SJSA1 (cell line): Measurements from ENCODE around the gene PCYT1B. TPM values are rescaled to one million over a fixed set of nuclear protein-coding genes. Genes with fewer than 3 reads are reported as not detected.
"Not testable (repeated sequence)": the region's sequence is repeated elsewhere in the genome, so short reads cannot be mapped to it uniquely, and the experiment has no call there.

Experiments used
- DNase-seq, 2 experiments: peaks; one replicate each; pipeline ENCODE4 v3.0.0-alpha.2; 2015 to 2020; ENCODE audit warnings: low spot score in 2 of 2, low read depth in 1 of 2
- H3K27ac ChIP-seq: fragments of 250-450 bp; sonication (Bioruptor Pico); 2 replicates; pipeline ENCODE4 v1.5.1; 2020; ENCODE audit warnings: mild to moderate bottlenecking, moderate library complexity
- H3K27me3 ChIP-seq: fragments of 250-450 bp; sonication (Bioruptor Pico); replicated peaks from 2 replicates; pipeline ENCODE4 v1.5.1; 2020; ENCODE audit warnings: mild to moderate bottlenecking, moderate library complexity
- H3K36me3 ChIP-seq: fragments of 250-450 bp; sonication (Bioruptor Pico); 2 replicates; pipeline ENCODE4 v1.5.1; 2020; ENCODE audit warnings: mild to moderate bottlenecking
- H3K4me1 ChIP-seq: fragments of 250-450 bp; sonication (Bioruptor Pico); replicated peaks from 2 replicates; pipeline ENCODE4 v1.6.1; 2021; ENCODE audit warnings: mild to moderate bottlenecking
- H3K4me3 ChIP-seq: fragments of 250-450 bp; sonication (Bioruptor Pico); 2 replicates; pipeline ENCODE4 v1.5.1; 2020; ENCODE audit warnings: mild to moderate bottlenecking
- H3K9me3 ChIP-seq: fragments of 250-450 bp; sonication (Bioruptor Pico); replicated peaks from 2 replicates; pipeline ENCODE4 v1.5.1; 2020; ENCODE audit warnings: mild to moderate bottlenecking
- total RNA-seq: library from RNA; depleted of rRNA; stranded (reverse); fragments of >200 nt; shearing (Covaris generic); gene quantifications from 2 replicates; pipeline ENCODE4 v1.2.3, GENCODE V29; 2014

Gene PCYT1B
- total RNA-seq, 1 experiment from 2014 or later = not detected

GRCh38 chrX:24659646-24660045, 12.5 kb upstream of the PCYT1B start:
- H3K4me1 ChIP-seq = no peaks in the 10 kb centered on the region
- DNase-seq = no peak
- H3K27me3 ChIP-seq = no peaks in the 10 kb centered on the region
- no peaks in the 10 kb centered on the region for H3K36me3 ChIP-seq
- no peak overlapping the region for H3K4me3 ChIP-seq
- no peaks in the 10 kb centered on the region for H3K9me3 ChIP-seq
- no peak overlapping the region for H3K27ac ChIP-seq

GRCh38 chrX:24659106-24659505, 12.0 kb upstream of the PCYT1B start:
- no peak overlapping the region for H3K27ac ChIP-seq
- no peaks in the 10 kb centered on the region for H3K27me3 ChIP-seq
- no peaks in the 10 kb centered on the region for H3K9me3 ChIP-seq
- H3K4me3 ChIP-seq = no peak overlapping the region
- H3K4me1 ChIP-seq = no peaks in the 10 kb centered on the region
- H3K36me3 ChIP-seq = no peaks in the 10 kb centered on the region
- DNase-seq = no peak

DNA sequence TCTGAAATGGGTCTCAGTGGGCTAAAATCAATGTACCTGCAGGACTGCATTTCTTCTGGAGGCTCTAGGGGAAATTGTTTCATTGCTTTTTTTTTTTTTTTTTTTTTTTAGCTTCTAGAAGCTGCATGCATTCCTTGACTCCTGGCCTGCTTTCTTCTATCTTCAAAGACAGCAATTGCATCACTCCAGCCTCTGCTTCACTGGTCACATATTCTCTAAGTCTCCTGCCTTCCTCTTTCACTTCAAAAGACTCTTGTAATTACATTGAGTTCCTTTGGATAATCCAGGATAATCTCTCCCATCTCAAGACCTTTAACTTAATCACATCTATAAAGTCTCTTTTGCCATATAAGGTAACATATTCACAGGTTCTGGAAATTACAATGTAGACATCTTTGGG, 11.3 kb upstream of the PCYT1B start:
- DNase-seq = no peak
- Histone ChIP-seq H3K4me3 (no peak overlapping the region), H3K4me1 (no peaks in the 10 kb centered on the region), H3K27ac (no peak overlapping the region), H3K36me3 (no peaks in the 10 kb centered on the region), H3K9me3 (no peaks in the 10 kb centered on the region), H3K27me3 (no peaks in the 10 kb centered on the region)

DNA sequence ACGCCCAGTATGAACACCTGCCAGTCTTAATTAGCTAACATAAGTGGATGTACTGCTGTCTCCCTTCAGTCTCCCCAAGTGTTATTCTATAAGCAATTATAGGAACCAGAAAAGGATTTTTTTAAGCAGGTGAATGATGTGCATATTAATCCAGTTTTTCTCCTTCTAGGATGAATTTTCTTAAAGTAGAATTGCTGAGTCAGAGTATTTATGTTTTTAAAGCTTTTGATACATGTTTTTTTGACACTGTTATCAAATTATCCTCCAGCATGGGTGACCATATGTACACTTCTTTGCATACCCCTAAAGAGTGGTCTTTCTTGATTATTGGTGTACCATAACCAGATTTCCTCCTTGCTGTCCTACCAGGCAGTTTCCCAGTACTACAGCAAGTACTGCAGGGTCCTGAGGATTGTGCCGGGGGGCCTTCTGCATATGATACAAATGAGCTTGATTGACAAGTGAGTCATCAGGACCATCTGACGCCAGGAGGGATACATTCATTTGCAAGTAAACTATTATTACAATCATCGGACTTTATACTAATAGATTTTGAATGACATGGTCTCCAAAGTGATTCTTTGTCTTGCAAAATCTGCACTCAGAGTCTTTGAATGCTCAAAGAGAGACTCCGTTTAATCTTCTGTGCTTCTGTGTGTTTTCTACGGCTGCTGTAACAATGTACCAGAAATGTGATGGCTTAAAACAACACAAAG, 10.7 kb upstream of the PCYT1B start:
- Histone ChIP-seq H3K4me1 (no peaks in the 10 kb centered on the region), H3K27ac (no peak overlapping the region), H3K4me3 (no peak overlapping the region), H3K9me3 (no peaks in the 10 kb centered on the region), H3K36me3 (no peaks in the 10 kb centered on the region), H3K27me3 (no peaks in the 10 kb centered on the region)
- DNase-seq = no peak

GRCh38 chrX:24655679-24656078, 8.5 kb upstream of the PCYT1B start:
- H3K9me3 ChIP-seq, H3K4me3 ChIP-seq, H3K36me3 ChIP-seq, H3K27me3 ChIP-seq, DNase-seq, H3K27ac ChIP-seq, H3K4me1 ChIP-seq: not testable (repeated sequence)

GRCh38 chrX:24651783-24652182, 4.6 kb upstream of the PCYT1B start:
- Histone ChIP-seq H3K9me3 (no peaks in the 10 kb centered on the region), H3K36me3 (no peaks in the 10 kb centered on the region), H3K4me3 (no peak overlapping the region), H3K4me1 (no peaks in the 10 kb centered on the region), H3K27me3 (no peaks in the 10 kb centered on the region), H3K27ac (no peak overlapping the region)
- no peak for DNase-seq

DNA sequence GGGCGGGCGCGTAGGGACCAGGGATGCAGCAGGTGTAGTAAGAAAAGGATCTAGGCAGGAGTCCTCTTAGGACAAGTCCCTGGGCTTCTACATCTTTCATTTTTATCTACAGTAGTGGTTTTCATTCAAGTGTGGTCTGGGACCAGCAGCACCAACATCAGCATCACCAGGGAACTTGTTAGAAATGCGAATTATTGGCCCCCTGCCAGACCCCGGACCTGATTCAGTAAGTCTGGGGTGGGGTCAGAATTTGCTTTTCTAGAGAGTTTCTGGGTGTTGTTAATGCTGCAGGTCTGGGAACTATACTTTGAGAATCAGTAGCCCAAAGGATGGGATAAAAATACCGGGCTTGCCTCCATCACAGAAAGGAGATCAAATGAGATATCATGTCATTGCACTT, 1.3 kb upstream of the PCYT1B start:
- Histone ChIP-seq H3K4me3 (no peak overlapping the region), H3K36me3 (no peaks in the 10 kb centered on the region), H3K27ac (no peak overlapping the region), H3K9me3 (no peaks in the 10 kb centered on the region), H3K4me1 (no peaks in the 10 kb centered on the region), H3K27me3 (no peaks in the 10 kb centered on the region)
- no peak for DNase-seq

DNA sequence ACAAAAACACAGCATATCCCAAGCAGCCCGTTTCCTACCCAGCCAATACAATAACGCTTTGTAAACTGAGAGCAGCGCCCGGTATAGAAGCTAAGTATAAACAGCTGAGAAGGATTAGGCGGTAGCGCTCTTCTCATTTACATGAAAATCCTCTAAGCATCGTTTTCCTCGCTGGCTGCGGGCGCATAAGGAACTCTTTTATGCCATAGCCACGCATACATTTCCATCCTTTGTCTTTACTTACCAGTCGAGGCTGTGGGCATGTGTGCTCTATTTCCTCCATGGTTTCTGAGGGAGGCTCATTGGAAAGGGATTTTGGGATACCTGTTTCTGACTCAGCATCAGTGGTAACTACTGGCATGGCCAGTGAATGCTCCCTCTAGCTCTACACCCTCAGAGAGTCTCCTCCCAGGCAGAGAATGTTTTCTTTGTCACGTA, 383 bp downstream of the PCYT1B start:
- no peak for DNase-seq
- Histone ChIP-seq H3K36me3 (no peaks in the 10 kb centered on the region), H3K4me1 (no peaks in the 10 kb centered on the region), H3K9me3 (no peaks in the 10 kb centered on the region), H3K27ac (no peak overlapping the region), H3K4me3 (no peak overlapping the region), H3K27me3 (no peaks in the 10 kb centered on the region)

DNA sequence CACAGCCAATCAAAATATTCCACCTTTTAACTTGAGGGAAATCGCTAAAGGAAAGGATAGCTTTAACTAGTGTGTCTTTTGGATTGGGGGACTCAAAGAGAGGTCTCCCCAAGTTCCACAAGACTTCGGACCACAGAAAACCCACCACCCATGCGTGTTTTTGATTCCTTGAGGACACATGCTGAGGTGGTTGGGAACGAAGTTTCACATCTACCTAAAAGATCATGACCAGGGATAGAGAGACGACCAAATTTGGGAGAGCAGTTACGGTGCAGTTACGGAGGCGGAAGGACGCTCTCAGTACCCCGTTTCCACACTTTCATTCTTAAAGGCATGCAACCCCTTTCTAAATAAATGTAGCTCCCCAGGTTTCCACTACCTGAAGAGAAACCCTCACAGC, 1.1 kb downstream of the PCYT1B start:
- Histone ChIP-seq H3K9me3 (no peaks in the 10 kb centered on the region), H3K4me3 (no peak overlapping the region), H3K27me3 (no peaks in the 10 kb centered on the region), H3K27ac (no peak overlapping the region), H3K36me3 (no peaks in the 10 kb centered on the region), H3K4me1 (no peaks in the 10 kb centered on the region)
- DNase-seq = no peak

DNA sequence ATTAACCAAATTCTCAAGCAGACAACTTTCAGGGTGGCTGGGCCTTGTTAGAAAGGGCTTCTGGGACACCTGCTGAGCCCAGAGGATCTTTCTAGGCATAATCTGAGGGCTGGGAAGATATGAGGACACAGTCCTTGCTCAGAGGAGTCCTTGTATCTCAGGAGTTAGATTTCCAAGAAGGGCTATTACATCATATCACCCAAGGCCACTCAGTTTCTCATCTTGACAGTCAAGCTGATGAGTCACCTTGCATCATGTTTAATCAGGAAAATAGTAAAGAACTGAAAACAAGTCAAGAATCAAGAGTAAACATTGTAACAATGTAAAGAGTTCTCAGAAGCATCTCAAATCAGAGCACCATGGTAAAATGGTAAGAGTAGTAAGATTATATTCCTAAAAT, 4.0 kb downstream of the PCYT1B start:
- no peaks in the 10 kb centered on the region for H3K9me3 ChIP-seq
- no peak overlapping the region for H3K4me3 ChIP-seq
- no peaks in the 10 kb centered on the region for H3K36me3 ChIP-seq
- no peaks in the 10 kb centered on the region for H3K27me3 ChIP-seq
- DNase-seq = no peak
- H3K4me1 ChIP-seq = no peaks in the 10 kb centered on the region
- no peak overlapping the region for H3K27ac ChIP-seq

- H3K9me3 ChIP-seq = no peaks in the 10 kb centered on the region
- H3K4me1 ChIP-seq = no peaks in the 10 kb centered on the region
- no peaks in the 10 kb centered on the region for H3K36me3 ChIP-seq
- no peak for DNase-seq
- H3K4me3 ChIP-seq = no peak overlapping the region
- H3K27ac ChIP-seq = no peak overlapping the region
- no peaks in the 10 kb centered on the region for H3K27me3 ChIP-seq
Measured at GRCh38 chrX:24629701-24630100, 17.4 kb downstream of the PCYT1B start.

DNA sequence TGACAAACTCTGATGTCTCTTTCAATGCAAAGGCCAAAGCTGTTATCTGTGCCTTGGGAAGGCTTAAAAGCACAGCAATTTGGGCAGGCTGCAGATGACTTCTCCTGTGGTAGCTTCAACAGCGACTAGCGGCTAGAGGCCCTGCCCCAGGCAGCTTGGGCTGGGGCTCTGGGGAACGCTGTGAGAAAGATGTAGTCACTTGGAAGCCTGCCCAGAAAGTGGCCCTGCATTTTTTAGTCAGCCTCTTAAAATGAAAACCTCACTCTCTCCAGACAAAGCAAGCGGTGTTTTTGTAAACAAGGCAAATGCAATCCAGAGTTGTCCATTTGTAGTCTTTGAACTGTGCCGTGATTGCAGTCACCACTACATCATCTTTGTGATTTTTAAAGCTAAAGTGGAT, 27.5 kb downstream of the PCYT1B start:
- H3K36me3 ChIP-seq = no peaks in the 10 kb centered on the region
- H3K4me1 ChIP-seq = peaks cover 8% of the 10 kb centered on the region; the same call in 1 of the 2 replicates
- H3K4me3 ChIP-seq = no peak overlapping the region
- no peaks in the 10 kb centered on the region for H3K27me3 ChIP-seq
- H3K9me3 ChIP-seq = no peaks in the 10 kb centered on the region
- no peak overlapping the region for H3K27ac ChIP-seq
- DNase-seq = peak; percentile 47 to 69

- Histone ChIP-seq H3K36me3 (no peaks in the 10 kb centered on the region), H3K4me1 (no peaks in the 10 kb centered on the region; the same call in 1 of the 2 replicates), H3K27ac (no peak overlapping the region), H3K27me3 (no peaks in the 10 kb centered on the region), H3K4me3 (no peak overlapping the region), H3K9me3 (no peaks in the 10 kb centered on the region)
- DNase-seq = no peak
Measured at GRCh38 chrX:24610516-24610915, 36.6 kb downstream of the PCYT1B start.

DNA sequence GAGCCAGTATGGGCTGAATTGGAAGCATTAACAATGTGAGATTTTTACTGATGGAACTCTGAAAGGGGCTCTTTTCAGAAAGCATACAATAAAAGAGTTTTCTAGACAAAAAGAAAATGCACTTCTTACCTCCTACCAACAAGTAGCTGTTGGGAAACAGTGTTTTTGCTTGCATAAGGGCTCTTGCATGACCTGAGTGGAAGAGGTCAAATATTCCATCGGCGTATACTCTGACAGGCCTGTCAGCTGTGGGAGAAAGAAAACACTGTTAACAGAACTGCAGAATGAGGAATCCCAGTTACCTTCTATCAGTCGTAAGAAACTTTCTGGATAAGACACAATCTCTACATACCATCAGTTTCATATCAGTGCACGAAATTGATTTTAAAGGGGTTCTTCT, 39.5 kb downstream of the PCYT1B start:
- H3K9me3 ChIP-seq = no peaks in the 10 kb centered on the region
- H3K36me3 ChIP-seq = no peaks in the 10 kb centered on the region
- no peak overlapping the region for H3K27ac ChIP-seq
- no peaks in the 10 kb centered on the region for H3K27me3 ChIP-seq
- no peak overlapping the region for H3K4me3 ChIP-seq
- no peak for DNase-seq
- no peaks in the 10 kb centered on the region; the same call in 1 of the 2 replicates for H3K4me1 ChIP-seq

DNA sequence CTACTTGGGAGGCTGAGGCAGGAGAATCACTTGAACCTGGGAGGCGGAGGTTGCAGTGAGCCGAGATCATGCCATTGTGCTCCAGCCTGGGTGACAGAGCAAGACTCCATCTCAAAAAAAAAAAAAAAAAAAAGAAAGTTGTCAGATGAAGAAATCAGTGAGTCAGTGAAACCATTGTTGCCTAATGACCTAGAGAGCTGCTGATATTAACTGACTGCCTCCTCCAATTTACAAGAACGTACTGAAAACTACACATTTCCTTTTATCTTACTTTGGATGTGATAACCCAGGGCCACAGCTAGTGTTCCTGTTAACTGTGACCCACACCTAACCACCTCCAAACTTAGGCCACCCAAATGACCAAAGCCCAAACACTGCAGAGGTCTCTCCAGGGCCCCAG, 41.2 kb downstream of the PCYT1B start:
- H3K27me3 ChIP-seq, H3K27ac ChIP-seq, H3K9me3 ChIP-seq, H3K4me3 ChIP-seq, H3K4me1 ChIP-seq, DNase-seq, H3K36me3 ChIP-seq: not testable (repeated sequence)
